Measurements from ENCODE around the gene CBX4. TPM values are rescaled to one million over a fixed set of nuclear protein-coding genes. Genes with fewer than 3 reads are reported as not detected.

Gene CBX4
- total and polyA plus RNA-seq, 2 of the 13 experiments (the other 11 are each of a cell fraction or from before 2014, with no cell fraction given): 25.8 to 50.8 TPM

GRCh38 chr17:79838522-79839274, 542 bp downstream of the CBX4 start (continued):
- TF ChIP-seq YEATS2 (CRISPR knock-in tag; IDR thresholded peaks at IDR 0.05; ENCODE audit: borderline replicate concordance) (no peak), ZNF484 (CRISPR knock-in tag; IDR thresholded peaks at IDR 0.05; ENCODE audit: borderline replicate concordance, low read depth) (no peak), ZFP37 (CRISPR knock-in tag; IDR thresholded peaks at IDR 0.05; ENCODE audit: borderline replicate concordance) (no peak), USF2 (IDR thresholded peaks at IDR 0.05; ENCODE audit: low read depth, low read length) (no peak), USF2 (CRISPR knock-in tag; IDR thresholded peaks at IDR 0.05; ENCODE audit: borderline replicate concordance) (no peak), XRCC5 (optimal IDR thresholded peaks at IDR 0.05; ENCODE audit: low read length) (no peak), SKI (IDR thresholded peaks at IDR 0.05; ENCODE audit: partially characterized antibody) (no peak), SIN3A (IDR thresholded peaks at IDR 0.05; ENCODE audit: borderline replicate concordance, low read depth, low read length) (0 out of 2 replicates have a peak, but pooled peaks have one; percentile 59), MEIS1 (CRISPR knock-in tag; IDR thresholded peaks at IDR 0.05; ENCODE audit: borderline replicate concordance) (no peak), POLR2G (IDR thresholded peaks at IDR 0.05; ENCODE audit: low read depth, low read length) (no peak; the same call in 1 of the 2 replicates), FOXO1 (CRISPR knock-in tag; IDR thresholded peaks at IDR 0.05) (no peak), SRSF9 (IDR thresholded peaks at IDR 0.05; ENCODE audit: borderline replicate concordance, insufficient read depth, low read depth, low read length, poor library complexity, severe bottlenecking) (no peak), PRMT3 (CRISPR knock-in tag; IDR thresholded peaks at IDR 0.05; ENCODE audit: borderline replicate concordance, low read depth) (no peak), ZMYM4 (CRISPR knock-in tag; IDR thresholded peaks at IDR 0.05) (no peak), ZMYM3 (CRISPR knock-in tag; IDR thresholded peaks at IDR 0.05) (no peak), ZNF772 (CRISPR knock-in tag; IDR thresholded peaks at IDR 0.05) (0 out of 2 replicates have a peak, but pooled peaks have one; percentile 42), AGO2 (optimal IDR thresholded peaks at IDR 0.05; ENCODE audit: low read depth, low read length) (peak; percentile 83), NCOR1 (IDR thresholded peaks at IDR 0.05; ENCODE audit: borderline replicate concordance, low read length) (no peak), ZNF589 (CRISPR knock-in tag; conservative IDR thresholded peaks at IDR 0.05) (no peak), SIX1 (CRISPR knock-in tag; IDR thresholded peaks at IDR 0.05; ENCODE audit: borderline replicate concordance) (no peak), FLYWCH1 (CRISPR knock-in tag; IDR thresholded peaks at IDR 0.05) (no peak), ZC3H4 (CRISPR knock-in tag; IDR thresholded peaks at IDR 0.05; ENCODE audit: borderline replicate concordance) (0 out of 2 replicates have a peak, but pooled peaks have one; percentile 22), ZSCAN22 (CRISPR knock-in tag; IDR thresholded peaks at IDR 0.05) (no peak)
- TF ChIP-seq, protein P1, sequence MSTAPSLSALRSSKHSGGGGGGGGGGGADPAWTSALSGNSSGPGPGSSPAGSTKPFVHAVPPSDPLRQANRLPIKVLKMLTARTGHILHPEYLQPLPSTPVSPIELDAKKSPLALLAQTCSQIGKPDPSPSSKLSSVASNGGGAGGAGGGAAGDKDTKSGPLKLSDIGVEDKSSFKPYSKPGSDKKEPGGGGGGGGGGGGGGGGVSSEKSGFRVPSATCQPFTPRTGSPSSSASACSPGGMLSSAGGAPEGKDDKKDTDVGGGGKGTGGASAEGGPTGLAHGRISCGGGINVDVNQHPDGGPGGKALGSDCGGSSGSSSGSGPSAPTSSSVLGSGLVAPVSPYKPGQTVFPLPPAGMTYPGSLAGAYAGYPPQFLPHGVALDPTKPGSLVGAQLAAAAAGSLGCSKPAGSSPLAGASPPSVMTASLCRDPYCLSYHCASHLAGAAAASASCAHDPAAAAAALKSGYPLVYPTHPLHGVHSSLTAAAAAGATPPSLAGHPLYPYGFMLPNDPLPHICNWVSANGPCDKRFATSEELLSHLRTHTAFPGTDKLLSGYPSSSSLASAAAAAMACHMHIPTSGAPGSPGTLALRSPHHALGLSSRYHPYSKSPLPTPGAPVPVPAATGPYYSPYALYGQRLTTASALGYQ (CRISPR knock-in tag; IDR thresholded peaks at IDR 0.05): no peak
- TF ChIP-seq, protein P2, sequence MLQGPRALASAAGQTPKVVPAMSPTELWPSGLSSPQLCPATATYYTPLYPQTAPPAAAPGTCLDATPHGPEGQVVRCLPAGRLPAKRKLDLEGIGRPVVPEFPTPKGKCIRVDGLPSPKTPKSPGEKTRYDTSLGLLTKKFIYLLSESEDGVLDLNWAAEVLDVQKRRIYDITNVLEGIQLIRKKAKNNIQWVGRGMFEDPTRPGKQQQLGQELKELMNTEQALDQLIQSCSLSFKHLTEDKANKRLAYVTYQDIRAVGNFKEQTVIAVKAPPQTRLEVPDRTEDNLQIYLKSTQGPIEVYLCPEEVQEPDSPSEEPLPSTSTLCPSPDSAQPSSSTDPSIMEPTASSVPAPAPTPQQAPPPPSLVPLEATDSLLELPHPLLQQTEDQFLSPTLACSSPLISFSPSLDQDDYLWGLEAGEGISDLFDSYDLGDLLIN (CRISPR knock-in tag; IDR thresholded peaks at IDR 0.05; ENCODE audit: borderline replicate concordance): no peak
